ENCODE results near the gene HK1.
"Not testable (repeated sequence)": the region's sequence is repeated elsewhere in the genome, so short reads cannot be mapped to it uniquely, and the experiment has no call there.

HK1 gene

DNA sequence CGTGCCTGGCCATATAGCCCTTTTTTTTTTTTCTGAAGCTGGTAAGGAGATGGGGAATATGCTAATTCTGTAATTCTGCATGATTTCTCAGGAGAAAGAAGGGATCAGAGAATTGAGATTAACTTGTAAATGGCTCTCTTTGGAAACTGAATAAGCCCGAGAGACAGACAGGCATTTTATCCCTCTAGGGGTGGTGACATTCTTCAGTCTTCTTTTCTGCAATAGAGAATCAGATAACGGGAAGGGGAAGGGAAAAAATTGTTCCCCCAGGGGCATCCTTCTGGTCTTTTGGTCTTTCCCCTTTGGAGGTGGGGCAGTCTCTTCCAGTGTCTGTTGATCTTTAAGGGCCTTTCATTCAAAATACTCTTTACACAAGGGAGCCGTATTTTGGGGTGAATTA is 34.2 kb downstream of the HK1 start:
- no peak for DNase-seq

DNA sequence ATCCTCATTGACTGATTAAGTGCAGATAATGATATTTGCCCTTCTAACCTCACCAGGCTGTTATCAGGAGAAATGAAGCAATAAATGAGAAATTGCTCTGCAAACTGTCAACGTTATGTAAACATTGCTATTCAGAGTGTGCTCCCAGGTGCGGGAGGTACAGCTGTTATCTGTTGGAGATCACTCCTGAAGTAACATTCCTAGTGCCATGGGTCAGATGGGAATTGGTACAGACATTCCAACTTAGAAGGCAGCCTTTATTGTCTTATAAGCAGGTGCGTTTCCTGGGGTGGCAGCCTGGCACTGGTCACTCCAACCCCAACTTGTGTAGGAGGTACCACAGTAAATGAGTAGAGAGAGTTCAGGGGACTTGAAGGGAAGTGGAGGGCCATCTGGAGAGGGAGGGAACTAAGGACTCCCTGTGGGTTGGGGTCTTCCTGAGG is 36.8 kb downstream of the HK1 start:
- DNase-seq, result no peak

DNA sequence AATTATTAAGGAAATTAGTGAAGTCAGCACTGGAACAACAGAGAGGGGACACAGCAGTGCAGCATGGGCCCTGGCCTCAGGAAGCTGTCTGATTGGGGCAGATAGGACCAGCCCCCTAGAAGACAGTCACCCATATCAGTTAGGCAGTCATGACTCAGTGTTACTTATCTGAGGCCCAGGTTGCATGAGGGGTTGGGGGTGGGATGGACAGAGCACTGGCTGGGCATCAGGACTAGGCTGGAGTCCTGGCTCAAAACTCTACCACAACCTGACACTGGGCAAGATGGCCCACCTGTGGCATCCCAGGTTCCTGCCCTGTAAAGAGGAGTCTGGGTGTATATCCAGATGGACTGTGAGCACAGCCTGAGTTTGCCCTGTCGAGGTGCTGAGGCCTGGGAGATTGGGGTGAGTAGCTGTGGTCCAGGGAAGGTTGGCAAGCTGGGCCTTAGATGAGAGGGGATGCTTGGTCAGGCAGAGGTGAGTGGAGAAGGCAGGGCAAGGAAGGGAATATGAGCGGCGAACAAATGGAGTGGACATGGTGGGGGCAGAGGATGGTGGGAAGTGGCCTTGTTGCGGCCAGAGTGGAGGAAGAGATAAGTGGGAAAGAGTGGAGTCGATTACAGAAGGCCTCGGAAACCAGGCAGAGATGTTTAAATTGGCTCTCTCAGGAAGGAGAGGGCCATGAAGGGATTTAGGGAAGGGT is 37.5 kb downstream of the HK1 start:
- DNase-seq, result no peak

DNA sequence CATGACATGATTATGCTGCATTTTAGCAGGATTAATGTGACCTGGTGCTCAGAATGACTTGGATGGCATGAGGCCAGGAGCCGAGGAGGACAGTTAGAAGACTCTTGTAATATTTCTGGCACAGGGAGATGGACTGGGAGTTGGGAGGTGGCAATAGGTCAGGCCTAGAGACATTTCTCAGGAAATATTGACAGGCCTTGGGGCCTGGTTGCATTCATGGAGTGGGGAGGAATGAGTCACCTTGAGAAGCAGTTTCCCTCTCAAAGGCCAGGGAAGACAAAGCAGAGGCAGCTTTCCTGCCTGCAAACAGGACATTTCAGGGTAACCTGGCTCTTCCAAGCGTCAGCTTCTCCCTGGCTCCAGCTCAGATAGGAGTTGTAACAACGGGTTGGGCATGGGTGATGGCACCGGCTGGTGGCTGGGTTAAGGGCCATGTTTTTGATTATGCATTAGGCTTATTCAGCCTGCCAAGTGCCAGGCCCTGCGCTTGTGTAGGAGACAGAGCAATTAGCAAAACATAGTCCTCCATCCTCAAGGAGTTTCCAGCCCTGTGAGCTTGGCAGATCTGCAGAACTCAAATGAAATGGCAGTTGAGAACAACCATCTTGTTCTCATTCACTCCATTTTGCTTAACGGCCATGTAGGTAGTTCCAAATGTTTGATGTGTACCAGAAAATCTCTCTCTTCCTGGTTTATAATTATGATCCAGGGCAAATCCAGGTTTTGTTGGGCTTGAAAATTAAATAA is 38.2 kb downstream of the HK1 start:
- DNase-seq, result no peak

DNA sequence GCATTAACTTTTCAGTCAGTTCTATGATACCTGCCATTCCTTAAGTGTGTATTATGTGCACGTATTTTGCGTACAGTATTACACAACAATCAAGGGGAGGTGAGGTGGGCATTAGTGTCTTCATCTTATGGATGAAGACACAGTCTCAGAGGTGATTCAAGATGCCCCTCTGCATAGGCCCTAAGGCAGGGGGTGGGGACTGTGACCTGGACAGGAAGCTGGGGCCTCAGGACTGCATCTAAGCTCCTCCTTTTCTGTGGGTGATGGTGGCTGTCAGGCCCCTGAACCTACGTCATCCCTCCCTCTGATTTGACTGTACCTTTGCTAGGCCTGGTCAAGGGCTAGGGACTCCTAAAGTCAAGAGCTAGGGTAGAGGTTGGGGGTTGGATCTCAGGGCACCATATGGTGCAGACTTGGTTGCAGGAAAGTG is 38.9 kb downstream of the HK1 start:
- DNase-seq, result no peak

DNA sequence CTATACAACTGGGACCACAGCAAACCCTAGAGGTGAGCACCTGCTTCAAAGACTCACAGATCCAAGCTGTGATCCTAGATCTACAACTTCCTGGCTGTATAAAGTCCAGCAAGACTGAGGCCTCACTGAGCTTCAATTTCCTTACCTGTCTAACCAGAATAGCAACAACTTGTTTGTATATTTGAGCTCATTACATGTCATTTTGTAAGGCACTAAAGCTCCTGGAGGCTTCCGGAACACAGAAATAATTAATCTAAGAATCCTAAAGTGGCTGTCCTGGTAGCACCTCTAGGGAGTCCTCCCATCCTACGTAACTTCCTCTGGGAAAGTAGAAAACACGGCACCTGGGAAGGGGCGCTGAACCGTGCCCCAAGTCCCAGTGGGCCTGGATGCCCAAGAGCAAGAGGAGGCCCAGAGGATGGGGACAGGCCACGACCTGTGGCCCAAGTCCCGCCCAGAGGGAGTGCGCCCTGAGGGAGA is 39.4 kb downstream of the HK1 start:
- DNase-seq, result peak; percentile 19

DNA sequence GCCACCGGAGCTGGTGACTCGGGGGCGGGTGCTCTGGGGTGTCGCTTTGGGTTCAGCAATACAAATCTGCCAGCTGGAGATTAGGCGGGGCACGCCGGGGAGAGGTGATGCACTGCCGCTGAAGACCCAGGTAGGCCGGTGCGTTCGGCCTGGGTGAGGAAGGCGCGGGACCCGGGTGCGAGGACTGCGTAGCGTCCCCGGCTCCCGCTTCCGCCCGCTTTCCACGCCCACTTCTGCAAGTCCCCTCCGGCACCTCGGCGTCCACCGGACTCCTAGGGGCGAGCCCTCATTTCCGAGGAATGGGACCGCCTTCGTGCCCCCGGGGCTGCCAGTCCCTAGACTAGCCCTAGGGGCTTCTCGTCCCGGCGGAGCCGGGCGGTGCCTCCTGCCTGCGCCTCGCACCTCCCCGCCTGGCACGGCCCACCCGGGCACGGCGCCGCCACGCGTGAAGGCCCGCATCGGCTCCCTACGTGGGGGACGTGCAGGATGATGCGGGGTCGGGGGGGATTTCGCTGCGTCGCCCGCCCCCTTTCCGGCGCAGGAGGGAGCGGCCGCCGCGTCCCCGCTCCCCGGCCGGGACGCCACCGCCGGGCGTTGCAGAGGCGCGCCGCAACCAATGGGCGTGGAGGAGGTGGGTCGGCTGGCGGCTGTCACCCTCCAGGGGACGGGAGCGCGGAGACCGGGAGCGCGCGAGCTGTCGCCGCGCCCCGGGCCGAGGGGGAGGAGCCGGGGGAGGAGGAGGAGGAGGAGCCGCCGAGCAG is 40.0 kb downstream of the HK1 start:
- DNase-seq, result peak; percentile 37

DNA sequence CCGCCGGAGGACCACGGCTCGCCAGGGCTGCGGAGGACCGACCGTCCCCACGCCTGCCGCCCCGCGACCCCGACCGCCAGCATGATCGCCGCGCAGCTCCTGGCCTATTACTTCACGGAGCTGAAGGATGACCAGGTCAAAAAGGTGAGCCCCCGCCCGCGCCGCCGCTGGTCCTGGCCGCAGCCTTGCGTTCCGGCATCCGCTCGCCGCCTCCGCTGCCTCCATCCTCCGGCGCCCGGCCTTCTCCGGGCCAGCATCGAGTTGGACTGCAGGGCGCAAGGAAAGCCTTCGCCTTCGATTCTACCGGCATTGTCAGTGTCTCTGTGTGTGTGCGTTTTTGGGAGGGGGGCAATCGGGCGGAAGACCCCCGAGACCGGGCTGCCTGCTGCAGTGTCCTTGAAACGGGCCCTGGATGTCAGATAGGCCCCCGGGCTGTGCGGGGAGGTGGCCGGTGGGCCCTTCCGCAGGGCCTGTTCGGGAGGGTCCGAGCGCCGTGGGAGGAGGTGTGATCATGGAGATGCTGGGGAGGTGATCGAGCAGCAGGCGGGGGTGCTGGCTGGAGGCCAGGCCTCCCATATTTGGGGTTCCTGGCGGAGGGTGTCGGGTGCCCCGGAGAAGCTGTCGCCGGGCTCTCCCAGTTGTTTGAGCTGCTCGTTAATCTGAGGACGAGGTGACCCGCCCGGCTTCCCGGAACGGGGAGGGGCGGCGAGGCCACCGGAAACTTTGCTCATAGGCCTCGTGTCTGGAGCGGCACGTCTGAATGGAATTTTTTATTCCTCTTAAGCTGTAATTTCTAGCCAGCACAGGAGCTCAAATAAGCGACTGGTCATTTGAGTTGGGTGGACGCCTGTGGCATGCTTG is 40.8 kb downstream of the HK1 start:
- no peak for DNase-seq

DNA sequence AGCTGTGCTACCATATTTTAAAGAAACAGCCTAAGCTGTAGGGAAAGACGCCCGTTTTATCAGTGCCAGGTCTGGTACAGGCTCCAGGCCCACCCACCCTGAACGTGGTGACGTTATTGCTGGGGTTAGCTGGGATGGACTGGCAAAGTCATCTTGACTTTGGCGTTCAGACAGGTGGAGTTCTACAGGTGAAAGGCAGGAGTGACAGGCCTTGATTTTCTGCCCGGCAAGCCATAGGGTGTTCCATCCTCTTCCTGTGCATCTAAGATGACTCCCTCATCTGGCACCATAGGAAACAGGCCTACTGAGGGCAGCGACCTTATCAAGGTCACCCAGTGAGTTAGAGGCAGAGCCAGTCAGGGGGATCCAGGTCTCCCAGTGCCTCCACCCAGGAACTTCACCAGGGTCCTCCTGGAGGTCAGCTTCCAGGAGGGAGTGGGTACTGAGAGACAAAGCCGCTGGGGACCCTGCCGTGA is 41.6 kb downstream of the HK1 start:
- DNase-seq, result no peak

DNA sequence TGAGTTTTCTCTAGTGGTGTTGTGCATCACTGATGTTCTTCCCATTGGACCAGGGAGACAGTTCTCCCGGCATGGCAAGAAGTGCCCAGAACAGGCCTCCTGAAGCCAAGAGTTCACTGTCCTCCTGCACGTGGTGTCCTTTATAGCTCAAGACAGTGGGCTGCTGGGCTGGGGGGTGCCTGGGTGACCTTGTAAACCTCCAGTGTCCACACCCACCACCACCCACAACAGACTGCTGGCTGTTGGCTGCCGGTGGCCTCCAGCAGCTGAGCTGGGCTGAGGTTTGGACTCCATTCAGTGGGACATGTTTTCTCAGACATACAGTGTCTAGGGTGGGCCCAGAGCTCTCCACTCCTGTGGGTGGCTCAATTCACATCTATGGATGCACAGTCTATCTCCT is 42.2 kb downstream of the HK1 start:
- DNase-seq, result no peak

DNA sequence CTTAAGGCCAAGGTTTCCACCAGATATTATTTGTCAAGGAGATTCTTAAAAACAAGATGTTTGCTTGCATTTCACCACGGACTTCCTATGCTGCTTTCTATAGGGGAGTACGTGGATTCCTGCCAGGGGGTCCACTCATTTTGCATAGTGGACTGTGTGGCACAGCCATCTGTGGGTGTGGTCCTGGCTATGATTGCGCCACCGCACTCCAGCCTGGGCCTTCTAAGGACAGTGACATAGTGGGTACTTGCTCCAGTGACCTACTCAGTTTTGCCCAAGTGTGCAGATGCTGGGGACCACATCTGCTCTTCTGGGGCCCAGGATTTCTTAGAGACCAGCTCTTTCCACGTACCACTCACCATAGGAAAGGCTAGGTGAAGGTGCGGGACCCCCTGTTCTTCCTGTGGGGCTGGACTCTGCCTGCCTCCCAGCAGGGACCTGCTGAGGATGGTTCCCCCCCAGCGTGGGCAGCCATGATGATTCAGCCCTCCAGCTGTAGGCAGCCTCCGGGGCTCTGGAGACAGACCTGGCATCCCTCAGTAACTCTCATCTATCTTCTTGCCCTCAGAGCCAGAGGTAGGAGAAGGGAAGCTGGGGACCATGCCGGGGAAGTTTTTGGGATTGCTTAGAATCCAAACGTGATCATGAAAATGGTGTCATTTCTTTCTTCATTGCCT is 42.9 kb downstream of the HK1 start:
- DNase-seq, result no peak

DNA sequence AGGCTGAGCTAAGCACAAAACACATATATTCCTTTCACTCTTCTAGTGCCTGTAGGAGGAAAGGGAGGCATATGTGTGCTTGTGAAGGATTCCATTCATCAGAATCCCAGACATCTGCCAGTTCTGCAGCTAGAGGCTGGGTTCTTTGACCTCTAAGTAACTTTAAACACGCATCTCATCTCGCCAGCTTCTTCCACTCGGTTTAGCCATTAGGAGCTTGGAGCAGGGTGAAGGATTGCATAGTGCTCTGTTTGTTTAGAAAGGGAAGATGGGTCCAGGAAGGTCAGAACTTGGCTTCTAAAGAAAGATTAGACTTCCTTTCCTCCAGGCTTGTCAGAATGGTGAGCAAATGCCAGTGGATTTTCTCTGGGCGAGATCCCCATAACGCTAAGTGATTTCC is 43.6 kb downstream of the HK1 start:
- DNase-seq, result no peak

DNA sequence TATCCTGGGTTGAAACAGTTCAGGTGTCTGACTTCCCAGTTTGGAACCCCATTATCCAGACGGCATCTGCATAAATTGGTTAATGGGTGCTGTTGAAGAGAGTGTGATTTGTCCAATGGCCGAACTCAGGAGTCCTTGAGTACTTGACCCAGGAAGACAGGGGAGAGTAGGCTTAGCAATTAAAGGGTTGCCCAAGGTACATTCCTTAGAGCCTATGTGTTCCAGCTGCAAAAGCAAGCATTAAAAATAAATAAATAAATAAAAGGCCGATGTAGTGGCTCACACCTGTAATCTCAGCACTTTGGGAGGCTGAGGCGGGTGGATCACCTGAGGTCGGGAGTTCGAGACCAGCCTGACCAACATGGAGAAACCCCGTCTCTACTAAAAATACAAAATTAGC is 44.0 kb downstream of the HK1 start:
- not testable (repeated sequence) for DNase-seq

DNA sequence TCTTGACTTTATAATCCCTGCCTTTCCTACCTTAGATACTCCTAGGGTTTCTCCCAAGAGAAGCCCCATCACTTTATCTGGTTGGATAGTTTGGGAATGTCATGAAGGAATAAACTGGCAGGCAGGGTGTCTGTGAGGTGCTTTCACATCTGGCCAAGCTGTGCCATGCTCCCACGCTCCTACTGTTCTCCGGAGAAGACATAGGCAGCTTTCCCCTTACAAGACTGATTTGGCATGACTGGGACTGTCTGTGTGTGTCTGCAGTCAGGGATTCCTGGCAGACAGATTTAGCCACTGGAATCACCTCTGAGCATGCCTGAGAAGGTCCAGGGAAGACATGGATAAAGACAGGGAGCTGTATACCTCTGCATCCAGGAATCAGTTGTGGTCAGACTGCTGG is 45.3 kb downstream of the HK1 start:
- no peak for DNase-seq

DNA sequence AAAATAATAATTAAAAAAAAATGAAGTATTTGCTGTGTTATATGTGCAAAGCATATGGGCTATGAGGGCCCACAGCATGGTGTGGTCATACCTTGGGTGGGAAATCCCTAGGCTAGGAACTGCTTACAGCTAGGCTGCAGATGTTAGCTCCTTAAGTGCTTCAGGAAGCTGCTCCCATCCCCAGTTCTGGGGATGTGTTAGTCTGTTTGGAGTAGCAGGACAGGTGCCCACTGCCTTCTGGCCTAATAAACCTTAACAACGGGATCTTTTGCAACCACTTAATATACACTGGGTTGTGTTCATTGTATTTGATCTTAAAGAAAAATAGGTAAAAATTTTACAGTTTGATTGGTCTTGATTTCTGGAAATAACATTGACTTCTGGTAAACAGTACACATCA is 46.3 kb downstream of the HK1 start:
- DNase-seq, result no peak

DNA sequence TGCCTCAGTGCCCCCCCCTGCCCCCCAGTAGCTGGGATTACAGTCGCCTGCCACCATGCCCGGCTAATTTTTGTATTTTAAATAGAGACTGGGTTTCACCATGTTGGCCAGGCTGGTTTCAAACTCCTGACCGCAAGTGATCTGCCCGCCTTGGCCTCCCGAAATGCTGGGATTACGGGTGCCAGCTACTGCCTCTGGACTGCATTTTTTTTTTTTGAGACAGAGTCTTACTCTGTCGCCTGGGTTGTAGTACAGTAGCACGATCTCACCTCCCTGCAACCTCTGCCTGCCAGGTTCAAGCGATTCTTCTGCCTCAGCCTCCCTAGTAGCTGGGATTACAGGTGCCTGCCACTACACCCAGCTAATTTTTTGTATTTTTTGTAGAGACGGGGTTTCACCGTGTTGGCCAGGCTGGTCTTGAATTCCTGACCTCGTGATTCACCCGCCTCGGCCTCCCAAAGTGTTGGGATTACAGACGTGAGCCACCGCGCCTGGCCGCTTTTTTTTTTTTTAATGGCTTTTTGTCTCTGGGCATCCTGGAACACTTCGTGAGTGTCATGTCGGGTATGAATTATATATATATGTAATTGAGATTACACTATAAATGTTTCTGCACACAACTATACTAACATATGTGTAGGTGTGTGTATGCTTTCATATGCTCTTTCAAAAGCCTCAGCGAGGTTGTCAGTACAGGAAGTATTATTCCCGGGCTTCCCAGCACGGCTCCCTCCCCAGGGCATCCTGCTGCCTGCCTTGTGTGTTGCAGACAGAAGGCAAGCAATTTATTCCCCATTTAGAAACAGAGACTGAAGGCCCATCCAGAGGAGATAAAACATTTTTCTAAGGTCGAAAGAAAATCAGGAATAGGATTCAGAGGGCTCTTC is 47.6 kb downstream of the HK1 start:
- not testable (repeated sequence) for DNase-seq

DNA sequence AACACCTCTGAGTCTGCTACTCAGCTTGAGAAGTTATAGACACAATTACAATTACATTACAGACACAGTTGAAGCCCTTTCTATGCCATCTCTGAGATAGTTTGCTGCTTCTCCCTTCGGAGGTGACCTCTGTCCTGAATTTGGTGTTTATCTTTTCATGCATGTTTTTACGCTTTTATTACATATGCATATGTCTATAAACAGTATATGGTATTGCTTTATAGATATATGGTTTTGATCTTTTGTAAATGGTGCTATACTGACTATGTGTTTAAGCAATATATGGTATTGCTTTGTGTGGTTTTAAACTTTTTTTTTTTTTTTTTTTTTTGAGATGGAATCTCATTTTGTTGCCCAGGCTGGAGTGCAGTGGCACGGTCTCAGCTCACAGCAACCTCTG is 48.4 kb downstream of the HK1 start:
- DNase-seq, result no peak

DNA sequence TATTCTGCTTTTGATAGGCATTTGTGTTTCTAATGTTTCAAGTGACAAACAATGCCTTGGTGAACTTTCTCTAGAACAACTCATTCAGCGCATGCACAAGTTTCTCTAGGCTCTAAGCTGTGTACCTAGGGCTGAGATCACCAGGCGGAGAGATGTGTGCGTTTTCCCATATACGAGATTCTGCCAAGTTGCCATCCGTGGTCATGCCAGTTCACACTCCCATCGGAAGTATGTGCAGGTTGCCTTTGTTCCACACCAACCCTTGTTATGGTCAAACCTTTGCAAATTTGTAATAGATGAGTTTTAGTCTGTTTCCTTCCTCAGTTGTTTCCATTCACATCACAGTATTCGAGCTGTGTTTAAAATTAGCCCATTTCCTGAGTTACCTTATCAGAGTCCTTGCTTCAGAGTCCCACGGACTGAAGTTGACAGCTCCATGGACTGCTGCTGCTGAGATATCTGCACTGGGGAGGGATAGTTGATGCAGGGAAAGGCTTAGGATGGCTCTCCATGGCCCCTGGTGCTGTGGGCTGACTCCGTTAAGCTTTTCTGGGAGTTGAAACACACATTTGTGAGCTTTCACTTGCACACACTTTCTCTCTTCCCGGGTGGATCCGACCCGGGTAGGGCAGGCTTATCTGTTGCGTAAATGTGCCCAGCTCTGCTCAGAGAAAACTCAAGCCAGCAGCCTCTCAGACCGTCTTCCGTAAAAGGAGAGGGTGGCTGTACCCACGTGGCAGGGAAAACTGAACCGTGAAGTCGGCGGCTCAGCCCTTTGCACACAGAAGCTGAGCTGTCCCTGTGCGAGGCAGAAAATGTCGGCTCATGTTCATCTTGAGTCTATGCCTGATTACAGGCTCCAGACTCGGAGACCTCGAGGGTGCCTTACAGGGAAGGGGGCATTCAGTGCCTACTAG is 49.4 kb downstream of the HK1 start:
- DNase-seq, result peak; percentile 53

DNA sequence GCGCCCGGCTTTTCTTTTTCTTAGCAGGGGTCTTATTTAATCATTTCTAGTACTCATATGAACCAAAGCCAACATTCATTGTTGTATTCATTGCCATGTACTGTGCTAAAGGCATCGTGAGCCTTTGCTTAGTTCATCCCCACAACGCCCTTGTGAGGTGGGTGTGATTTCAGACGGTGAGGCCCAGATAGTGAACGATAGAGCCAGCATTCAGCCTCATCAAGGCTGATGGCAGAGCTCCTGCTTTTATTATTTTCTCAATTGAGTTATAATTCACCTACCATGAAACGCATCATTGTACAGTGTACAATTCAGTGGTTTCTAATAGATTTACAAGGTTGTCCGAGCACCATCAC is 50.1 kb downstream of the HK1 start:
- DNase-seq, result no peak

DNA sequence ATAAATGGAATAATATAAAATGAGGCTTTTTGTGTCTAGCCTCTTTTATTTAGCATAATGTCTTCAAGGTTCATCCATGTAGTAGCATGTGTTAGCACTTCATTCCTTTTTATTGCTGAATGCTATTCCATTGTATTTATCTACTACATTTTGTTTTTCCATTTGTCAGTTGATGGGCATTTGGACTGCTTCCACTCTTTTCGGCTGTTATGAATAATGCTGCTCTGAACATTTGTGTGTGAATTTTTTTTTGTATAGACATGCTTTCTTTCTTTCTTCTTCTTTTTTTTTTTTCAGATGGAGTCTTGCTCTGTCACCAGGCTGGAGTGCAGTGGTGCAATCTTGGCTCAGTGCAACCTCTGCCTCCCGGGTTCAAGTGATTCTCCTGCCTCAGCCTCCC is 50.6 kb downstream of the HK1 start:
- DNase-seq, result not testable (repeated sequence)
